ENCODE data around the gene ARHGAP32.

GRCh38 chr11:129214710-129215295, 22.7 kb upstream of the ARHGAP32 start:
- TF ChIP-seq, protein P1, sequence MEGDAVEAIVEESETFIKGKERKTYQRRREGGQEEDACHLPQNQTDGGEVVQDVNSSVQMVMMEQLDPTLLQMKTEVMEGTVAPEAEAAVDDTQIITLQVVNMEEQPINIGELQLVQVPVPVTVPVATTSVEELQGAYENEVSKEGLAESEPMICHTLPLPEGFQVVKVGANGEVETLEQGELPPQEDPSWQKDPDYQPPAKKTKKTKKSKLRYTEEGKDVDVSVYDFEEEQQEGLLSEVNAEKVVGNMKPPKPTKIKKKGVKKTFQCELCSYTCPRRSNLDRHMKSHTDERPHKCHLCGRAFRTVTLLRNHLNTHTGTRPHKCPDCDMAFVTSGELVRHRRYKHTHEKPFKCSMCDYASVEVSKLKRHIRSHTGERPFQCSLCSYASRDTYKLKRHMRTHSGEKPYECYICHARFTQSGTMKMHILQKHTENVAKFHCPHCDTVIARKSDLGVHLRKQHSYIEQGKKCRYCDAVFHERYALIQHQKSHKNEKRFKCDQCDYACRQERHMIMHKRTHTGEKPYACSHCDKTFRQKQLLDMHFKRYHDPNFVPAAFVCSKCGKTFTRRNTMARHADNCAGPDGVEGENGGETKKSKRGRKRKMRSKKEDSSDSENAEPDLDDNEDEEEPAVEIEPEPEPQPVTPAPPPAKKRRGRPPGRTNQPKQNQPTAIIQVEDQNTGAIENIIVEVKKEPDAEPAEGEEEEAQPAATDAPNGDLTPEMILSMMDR (IDR thresholded peaks at IDR 0.05 in 8 of 11, conservative IDR thresholded peaks at IDR 0.05 in 3 of 11) = no peak
- no peak for TF ChIP-seq POLR2A (IDR thresholded peaks at IDR 0.05)
- no peak for TF ChIP-seq POLR2AphosphoS5 (IDR thresholded peaks at IDR 0.05)

All from spleen (tissue), 7 donors.